GM12864 (cell line): ENCODE results near the gene CIART.

Experiments
- DNase-seq: peaks from one replicate; pipeline ENCODE4 v3.0.0-alpha.2; 2011; ENCODE audit warnings: low read depth
- H3K4me3 ChIP-seq: 2 replicates; pipeline ENCODE4 v1.5.1; 2011; ENCODE audit warnings: mild to moderate bottlenecking, low read depth, low read length, control low read depth
- TF ChIP-seq, protein P1 (sequence below): IDR thresholded peaks from 2 replicates; pipeline ENCODE4 v1.5.1; 2011; ENCODE audit warnings: low read depth, mild to moderate bottlenecking, moderate library complexity, low read length, control low read depth, inconsistent platforms; ENCODE audit errors: missing control alignments

The CIART gene

DNA sequence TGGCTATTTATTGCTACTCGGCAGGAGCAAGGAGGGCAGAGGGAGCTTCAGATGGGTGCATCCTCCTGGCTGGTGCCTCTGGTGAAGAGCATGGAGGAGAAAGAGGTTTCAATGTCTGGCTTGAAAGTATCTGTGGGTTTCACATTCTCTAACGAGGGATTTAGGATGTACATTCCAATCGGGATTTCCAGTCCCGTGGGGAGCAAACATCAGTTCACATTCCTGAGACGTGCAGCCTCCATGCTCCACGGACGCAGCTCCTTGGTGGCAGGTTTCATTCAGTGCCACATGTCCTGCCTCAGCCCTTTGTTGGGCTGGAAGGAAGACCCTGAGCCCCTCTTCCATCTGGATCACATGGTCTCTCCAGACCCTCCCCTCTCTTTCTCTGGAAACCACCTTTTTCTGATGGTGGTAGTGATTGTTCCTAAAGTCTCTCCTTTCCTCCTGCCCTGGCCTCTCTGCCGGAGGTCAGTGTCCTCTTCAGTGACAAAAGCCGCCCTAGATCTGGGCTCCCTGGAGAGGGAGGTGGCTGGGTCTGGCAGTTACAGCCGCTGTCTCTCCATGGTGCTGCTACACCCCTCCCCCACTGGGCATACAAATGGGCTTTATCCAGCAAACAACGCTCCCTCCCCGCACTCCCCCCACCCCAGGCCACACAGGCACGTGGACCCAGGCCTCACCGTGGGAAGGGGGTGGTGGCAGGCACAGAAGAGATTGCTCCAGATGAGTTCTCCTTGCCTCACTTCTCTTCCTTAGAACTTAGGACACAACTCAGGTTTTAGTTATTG lies 25.6 kb upstream of the CIART start:
- H3K4me3 ChIP-seq, result no peak overlapping the region
- TF ChIP-seq, protein P1, sequence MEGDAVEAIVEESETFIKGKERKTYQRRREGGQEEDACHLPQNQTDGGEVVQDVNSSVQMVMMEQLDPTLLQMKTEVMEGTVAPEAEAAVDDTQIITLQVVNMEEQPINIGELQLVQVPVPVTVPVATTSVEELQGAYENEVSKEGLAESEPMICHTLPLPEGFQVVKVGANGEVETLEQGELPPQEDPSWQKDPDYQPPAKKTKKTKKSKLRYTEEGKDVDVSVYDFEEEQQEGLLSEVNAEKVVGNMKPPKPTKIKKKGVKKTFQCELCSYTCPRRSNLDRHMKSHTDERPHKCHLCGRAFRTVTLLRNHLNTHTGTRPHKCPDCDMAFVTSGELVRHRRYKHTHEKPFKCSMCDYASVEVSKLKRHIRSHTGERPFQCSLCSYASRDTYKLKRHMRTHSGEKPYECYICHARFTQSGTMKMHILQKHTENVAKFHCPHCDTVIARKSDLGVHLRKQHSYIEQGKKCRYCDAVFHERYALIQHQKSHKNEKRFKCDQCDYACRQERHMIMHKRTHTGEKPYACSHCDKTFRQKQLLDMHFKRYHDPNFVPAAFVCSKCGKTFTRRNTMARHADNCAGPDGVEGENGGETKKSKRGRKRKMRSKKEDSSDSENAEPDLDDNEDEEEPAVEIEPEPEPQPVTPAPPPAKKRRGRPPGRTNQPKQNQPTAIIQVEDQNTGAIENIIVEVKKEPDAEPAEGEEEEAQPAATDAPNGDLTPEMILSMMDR, result no peak
- DNase-seq, result no peak

DNA sequence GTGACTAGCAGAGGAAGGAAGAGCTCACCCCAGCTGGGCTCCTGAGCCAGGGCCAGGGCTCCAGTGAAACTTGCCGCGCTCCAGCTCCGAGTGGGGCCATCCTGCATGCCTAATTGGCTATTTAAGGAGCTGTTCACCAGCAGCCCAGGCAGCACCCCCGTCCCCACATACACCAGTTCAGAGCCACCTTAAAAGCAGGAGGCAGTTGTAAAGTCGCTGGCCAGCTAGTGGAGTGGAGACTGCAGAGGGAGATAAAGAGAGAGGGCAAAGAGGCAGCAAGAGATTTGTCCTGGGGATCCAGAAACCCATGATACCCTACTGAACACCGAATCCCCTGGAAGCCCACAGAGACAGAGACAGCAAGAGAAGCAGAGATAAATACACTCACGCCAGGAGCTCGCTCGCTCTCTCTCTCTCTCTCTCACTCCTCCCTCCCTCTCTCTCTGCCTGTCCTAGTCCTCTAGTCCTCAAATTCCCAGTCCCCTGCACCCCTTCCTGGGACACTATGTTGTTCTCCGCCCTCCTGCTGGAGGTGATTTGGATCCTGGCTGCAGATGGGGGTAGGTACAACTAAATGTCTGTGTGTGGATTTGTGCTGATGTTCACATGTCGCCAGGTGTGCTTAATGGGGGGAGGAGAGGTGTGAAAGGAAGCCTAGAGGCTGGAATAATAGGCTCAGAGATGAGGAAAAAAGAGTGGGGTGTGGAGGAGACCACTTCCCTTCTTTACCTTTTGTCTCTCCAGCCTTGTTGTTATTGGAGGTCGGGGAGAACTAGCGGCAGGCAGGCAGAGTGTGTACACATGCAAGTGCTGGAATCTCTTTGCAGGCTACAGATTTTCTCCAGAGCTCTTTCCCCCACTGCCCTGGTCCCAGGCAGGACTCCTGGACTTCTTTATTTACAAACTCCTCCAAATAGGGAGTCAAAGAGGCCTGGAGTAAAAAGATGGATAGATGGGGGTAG lies 24.4 kb upstream of the CIART start, which contains the start of gene CA14:
TSS of gene CA14 (plus strand) at position 151 of the 962 bp plus-strand sequence. CDS start at position 506, 355 bp downstream.
- TF ChIP-seq, protein P1, result no peak
- DNase-seq, result no peak
- no peak within 1 kb of the TSS for H3K4me3 ChIP-seq

DNA sequence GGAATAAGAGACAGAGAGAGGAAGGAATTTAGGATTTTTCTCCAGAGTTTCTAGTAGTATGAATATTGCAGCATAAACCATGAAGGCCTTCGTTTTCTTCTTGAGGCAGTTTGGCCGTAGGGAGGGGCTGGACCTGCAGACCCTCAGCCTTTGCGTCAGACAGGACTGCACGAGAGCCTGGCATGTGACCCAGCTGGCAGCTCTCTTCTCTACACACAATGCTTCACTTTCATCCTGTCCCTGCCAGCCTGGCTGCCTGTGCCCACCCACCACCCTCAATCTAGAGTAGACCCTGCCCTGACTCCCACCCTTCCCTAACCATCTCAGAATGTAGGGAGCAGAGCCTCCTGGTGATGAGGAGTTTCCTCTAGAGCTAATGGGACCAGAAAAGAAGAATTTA lies 23.1 kb upstream of the CIART start:
- H3K4me3 ChIP-seq, result no peak overlapping the region
- no peak for DNase-seq
- TF ChIP-seq, protein P1, result no peak

DNA sequence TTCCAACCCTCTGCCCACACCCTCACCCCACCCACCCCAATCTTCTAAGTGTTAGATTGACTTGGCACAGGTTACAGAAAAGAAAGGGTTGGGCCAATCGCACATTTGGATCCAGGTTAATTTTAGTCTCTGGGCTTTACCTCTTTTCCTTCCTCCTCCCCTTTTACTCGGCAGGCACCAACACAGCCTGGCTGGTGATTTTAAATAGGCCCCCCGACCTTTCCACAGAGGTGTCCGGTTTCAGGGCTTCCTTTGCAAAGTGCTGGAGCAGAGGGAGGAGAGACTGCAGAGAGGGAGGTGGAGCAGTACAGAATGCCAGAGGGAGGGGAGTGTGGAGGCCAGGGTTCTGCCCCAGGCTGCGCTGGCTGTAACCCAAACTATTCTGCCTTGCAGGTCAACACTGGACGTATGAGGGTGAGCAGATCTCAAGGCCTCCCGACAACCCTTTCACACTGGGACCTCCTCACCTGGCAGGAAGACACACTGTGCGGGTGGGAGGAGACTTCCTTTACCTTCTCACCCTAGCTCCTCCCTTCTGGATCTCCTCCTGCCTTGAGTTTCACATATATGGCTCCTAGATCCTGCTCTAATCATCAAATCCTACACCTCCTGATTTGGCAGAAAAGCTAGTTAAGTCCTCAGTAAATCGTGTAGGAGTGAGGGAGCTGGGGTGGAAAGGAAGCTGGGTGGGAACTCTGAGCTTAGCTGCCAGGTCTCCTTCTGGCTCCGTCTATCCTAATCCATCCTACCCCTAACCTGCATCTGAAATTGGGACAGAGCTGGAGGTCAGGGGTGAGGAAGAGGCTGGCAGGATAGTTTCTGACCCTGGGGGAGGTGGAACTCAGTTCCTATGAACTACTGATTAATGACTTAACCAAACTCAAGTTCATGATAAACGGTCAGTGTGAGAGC lies 22.3 kb upstream of the CIART start:
- H3K4me3 ChIP-seq, result no peak overlapping the region
- no peak for DNase-seq
- TF ChIP-seq, protein P1, result no peak

DNA sequence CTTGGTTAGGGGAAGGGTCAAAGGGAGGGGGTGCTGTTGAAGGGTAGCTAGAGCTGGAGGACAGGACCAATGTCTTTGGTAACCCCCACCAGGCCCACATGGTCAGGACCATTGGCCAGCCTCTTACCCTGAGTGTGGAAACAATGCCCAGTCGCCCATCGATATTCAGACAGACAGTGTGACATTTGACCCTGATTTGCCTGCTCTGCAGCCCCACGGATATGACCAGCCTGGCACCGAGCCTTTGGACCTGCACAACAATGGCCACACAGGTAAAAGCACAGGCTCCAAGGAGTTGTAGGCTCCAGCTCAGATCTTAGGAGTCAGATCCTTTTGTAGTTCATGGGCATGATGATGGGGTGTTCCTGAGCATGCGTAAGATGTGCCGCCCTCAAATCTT lies 21.0 kb upstream of the CIART start:
- no peak overlapping the region for H3K4me3 ChIP-seq
- DNase-seq, result no peak
- TF ChIP-seq, protein P1, result no peak
